ENCODE measurements around the gene MXD4. TPM values are rescaled to one million over a fixed set of nuclear protein-coding genes. Genes with fewer than 3 reads are reported as not detected.

The MXD4 gene
- total RNA-seq (2014; rRNA removed; shearing (Covaris generic)) = 41.7 and 46.8 TPM in 2 replicates

GRCh38 chr4:2261853-2262144, at the start of gene MXD4:
MXD4 (minus strand) TSS chr4:2262109; CDS start chr4:2261980, 129 bp downstream.
- DNase-seq (ENCODE audit: low spot score) = no peak

GRCh38 chr4:2306773-2307410, 45.0 kb upstream of the MXD4 start:
- DNase-seq (ENCODE audit: low spot score) = no peak

- no peak for DNase-seq (ENCODE audit: low spot score)
Measured at GRCh38 chr4:2305766-2306501, 44.0 kb upstream of the MXD4 start.

- no peak for DNase-seq (ENCODE audit: low spot score)
Measured at GRCh38 chr4:2304877-2305561, 43.1 kb upstream of the MXD4 start.

GRCh38 chr4:2304321-2304876, 42.5 kb upstream of the MXD4 start:
- no peak for DNase-seq (ENCODE audit: low spot score)

- DNase-seq (ENCODE audit: low spot score) = no peak
Measured at GRCh38 chr4:2303686-2304320, 41.9 kb upstream of the MXD4 start.

GRCh38 chr4:2303121-2303685, 41.3 kb upstream of the MXD4 start:
- DNase-seq (ENCODE audit: low spot score) = no peak

- DNase-seq (ENCODE audit: low spot score) = no peak
Measured at GRCh38 chr4:2302387-2303119, 40.6 kb upstream of the MXD4 start.

GRCh38 chr4:2301806-2302205, 39.9 kb upstream of the MXD4 start:
- no peak for DNase-seq (ENCODE audit: low spot score)

- no peak for DNase-seq (ENCODE audit: low spot score)
Measured at GRCh38 chr4:2301225-2301642, 39.3 kb upstream of the MXD4 start.

- DNase-seq (ENCODE audit: low spot score) = no peak
Measured at GRCh38 chr4:2300431-2301224, 38.7 kb upstream of the MXD4 start.

- no peak for DNase-seq (ENCODE audit: low spot score)
Measured at GRCh38 chr4:2299794-2300193, 37.9 kb upstream of the MXD4 start.

GRCh38 chr4:2298532-2298991, 36.7 kb upstream of the MXD4 start:
- no peak for DNase-seq (ENCODE audit: low spot score)

- DNase-seq (ENCODE audit: low spot score) = no peak
Measured at GRCh38 chr4:2297606-2298531, 36.0 kb upstream of the MXD4 start.

GRCh38 chr4:2296631-2297601, 35.0 kb upstream of the MXD4 start:
- no peak for DNase-seq (ENCODE audit: low spot score)

- no peak for DNase-seq (ENCODE audit: low spot score)
Measured at GRCh38 chr4:2295900-2296442, 34.1 kb upstream of the MXD4 start.

GRCh38 chr4:2295500-2295899, 33.6 kb upstream of the MXD4 start:
- DNase-seq (ENCODE audit: low spot score) = no peak
